H1 (cell line): ENCODE measurements around the gene SNRNP40. TPM values are rescaled to one million over a fixed set of nuclear protein-coding genes. Genes with fewer than 3 reads are reported as not detected.

Experiments
- CTCF ChIA-PET: fragments of 300-600 bp; sonication (Branson Sonifier 250); formaldehyde crosslinking; loops from one replicate; lab custom pipeline; 2021; ENCODE audit not compliant: partially characterized antibody; lab: Charles Lee
- POLR2A ChIA-PET: fragments of 300-600 bp; sonication (Branson Sonifier 250); formaldehyde crosslinking; loops from one replicate; lab custom pipeline; 2021; ENCODE audit warnings: inconsistent platforms; ENCODE audit not compliant: partially characterized antibody; lab: Charles Lee
- DNase-seq, 2 experiments: peaks; one replicate each; pipeline versions ENCODE4 v3.0.0 to v3.0.0-alpha.2; 2010 to 2022; ENCODE audit warnings: low spot score in 2 of 2, low read depth in 1 of 2, mixed read lengths in 1 of 2
- FAIRE-seq: peaks from 2 replicates; lab custom pipeline; 2011; peaks lifted over from hg19 to GRCh38; lab: Jason Lieb, UNC
- H2AFZ ChIP-seq: 2 replicates; pipeline ENCODE4 v1.8.1; 2012; ENCODE audit warnings: low read length, inconsistent platforms
- H2AK5ac ChIP-seq: 2 replicates; pipeline ENCODE4 v1.6.1; 2013; ENCODE audit warnings: low read depth, low read length
- H2BK120ac ChIP-seq: replicated peaks from 2 replicates; pipeline ENCODE3; 2013; ENCODE audit warnings: low read depth, low read length, inconsistent platforms
- H2BK12ac ChIP-seq: 2 replicates; pipeline ENCODE4 v1.6.1; 2013; ENCODE audit warnings: low read depth, low read length
- H2BK15ac ChIP-seq: 2 replicates; pipeline ENCODE4 v1.6.1; 2013; ENCODE audit warnings: low read length
- H2BK20ac ChIP-seq: 2 replicates; pipeline ENCODE4 v1.6.1; 2013; ENCODE audit warnings: low read length
- H2BK5ac ChIP-seq: 2 replicates; pipeline ENCODE4 v1.6.1; 2013; ENCODE audit warnings: low read depth, low read length
- H3K14ac ChIP-seq: 2 replicates; pipeline ENCODE4 v1.6.1; 2013; ENCODE audit warnings: inconsistent platforms; ENCODE audit not compliant: insufficient read length
- H3K18ac ChIP-seq: 2 replicates; pipeline ENCODE4 v1.6.1; 2013; ENCODE audit warnings: low read length; ENCODE audit errors: extremely low read depth
- H3K23ac ChIP-seq: 2 replicates; pipeline ENCODE4 v1.6.1; 2013; ENCODE audit warnings: inconsistent platforms; ENCODE audit not compliant: insufficient read length
- H3K23me2 ChIP-seq: 2 replicates; pipeline ENCODE4 v1.6.1; 2013; ENCODE audit warnings: low read depth, low read length
- H3K27ac ChIP-seq: 2 replicates; pipeline ENCODE4 v1.6.1; 2011; ENCODE audit warnings: low read depth, low read length, inconsistent platforms
- H3K27me3 ChIP-seq, 4 experiments: replicated peaks in 1 of 4; 1 replicate in 1 of 4; 2 replicates in 3 of 4; pipeline versions ENCODE4 v1.6.1 to v1.8.1; 2011 to 2013; ENCODE audit warnings: low read length in 3 of 4, mild to moderate bottlenecking in 3 of 4, inconsistent platforms in 2 of 4, mixed read lengths in 2 of 4, moderate library complexity in 1 of 4; ENCODE audit not compliant: control insufficient read depth in 3 of 4, insufficient read depth in 3 of 4; ENCODE audit errors: extremely low read depth in 1 of 4
- H3K36me3 ChIP-seq, 4 experiments: 2 replicates each; pipeline versions ENCODE4 v1.6.1 to v1.8.1; 2011 to 2013; ENCODE audit warnings: mild to moderate bottlenecking in 4 of 4, low read length in 3 of 4, moderate library complexity in 2 of 4, control low read depth in 1 of 4, inconsistent platforms in 1 of 4; ENCODE audit not compliant: insufficient read depth in 4 of 4, control insufficient read depth in 2 of 4
- H3K4ac ChIP-seq: replicated peaks from 2 replicates; pipeline ENCODE3; 2013; ENCODE audit warnings: low read length, low read depth, mixed read lengths, inconsistent platforms; ENCODE audit not compliant: insufficient read length
- H3K4me1 ChIP-seq, 4 experiments: replicated peaks in 1 of 4; 1 replicate in 1 of 4; 2 replicates in 3 of 4; pipeline versions ENCODE4 v1.6.1 to v1.8.1; 2011 to 2013; ENCODE audit warnings: low read length in 3 of 4, inconsistent platforms in 2 of 4, mixed read lengths in 1 of 4; ENCODE audit not compliant: insufficient read depth in 4 of 4, control insufficient read depth in 3 of 4
- H3K4me2 ChIP-seq, 2 experiments: 2 replicates each; pipeline versions ENCODE4 v1.6.1 to v1.8.1; 2011 to 2013; ENCODE audit warnings: low read depth in 2 of 2, low read length in 2 of 2, control low read depth in 1 of 2, inconsistent platforms in 1 of 2, mild to moderate bottlenecking in 1 of 2; ENCODE audit not compliant: insufficient read depth in 1 of 2
- H3K4me3 ChIP-seq, 4 experiments: fragments of 200-600, 300-600 bp in 1 of 4; sonication (generic), shearing (Covaris generic), sonication (Bioruptor Twin) in 1 of 4; 2 replicates each; pipeline versions ENCODE4 v1.5.1 to v1.8.1; 2011 to 2016; ENCODE audit warnings: low read length in 4 of 4, low read depth in 3 of 4, control low read depth in 2 of 4, inconsistent platforms in 2 of 4, mild to moderate bottlenecking in 2 of 4, mixed read lengths in 1 of 4, moderate library complexity in 1 of 4; ENCODE audit not compliant: insufficient read depth in 2 of 4; ENCODE audit errors: extremely low read depth in 1 of 4
- H3K56ac ChIP-seq: replicated peaks from 2 replicates; pipeline ENCODE3; 2013; ENCODE audit warnings: low read depth, mild to moderate bottlenecking, mixed read lengths, low read length, inconsistent platforms; ENCODE audit not compliant: insufficient read length
- H3K79me1 ChIP-seq: 2 replicates; pipeline ENCODE4 v1.6.1; 2013; ENCODE audit warnings: low read depth, low read length, control low read depth
- H3K79me2 ChIP-seq, 2 experiments: 2 replicates each; pipeline versions ENCODE4 v1.6.1 to v1.8.1; 2012 to 2013; ENCODE audit warnings: low read length in 2 of 2, mild to moderate bottlenecking in 2 of 2, inconsistent platforms in 1 of 2; ENCODE audit not compliant: insufficient read depth in 2 of 2, control insufficient read depth in 1 of 2
- H3K9ac ChIP-seq, 4 experiments: replicated peaks in 1 of 4; 1 replicate in 1 of 4; 2 replicates in 3 of 4; pipeline versions ENCODE4 v1.6.1 to v1.8.1; 2011 to 2013; ENCODE audit warnings: low read depth in 3 of 4, low read length in 3 of 4, control low read depth in 2 of 4, mild to moderate bottlenecking in 2 of 4, moderate library complexity in 2 of 4, inconsistent platforms in 1 of 4; ENCODE audit errors: extremely low read depth in 1 of 4
- H3K9me3 ChIP-seq, 2 experiments: 2 replicates each; pipeline versions ENCODE4 v1.6.1 to v1.8.1; 2012 to 2013; ENCODE audit warnings: mild to moderate bottlenecking in 2 of 2, moderate library complexity in 2 of 2, control low read depth in 1 of 2, inconsistent platforms in 1 of 2, low read depth in 1 of 2, low read length in 1 of 2, mixed read lengths in 1 of 2; ENCODE audit not compliant: insufficient read depth in 2 of 2
- H4K20me1 ChIP-seq, 2 experiments: replicated peaks in 1 of 2; 2 replicates each; pipeline versions ENCODE3 to v1.8.1; 2011 to 2013; ENCODE audit warnings: inconsistent platforms in 2 of 2, low read length in 2 of 2, mild to moderate bottlenecking in 1 of 2; ENCODE audit not compliant: insufficient read depth in 2 of 2, control insufficient read depth in 1 of 2
- H4K5ac ChIP-seq: 2 replicates; pipeline ENCODE4 v1.6.1; 2013; ENCODE audit warnings: low read length, low read depth, mixed read lengths, inconsistent platforms; ENCODE audit not compliant: insufficient read length
- H4K8ac ChIP-seq: 2 replicates; pipeline ENCODE4 v1.8.0; 2013; ENCODE audit warnings: mild to moderate bottlenecking, moderate library complexity, low read length, inconsistent platforms; ENCODE audit not compliant: insufficient read depth; ENCODE audit errors: extremely low read depth
- H4K91ac ChIP-seq: replicated peaks from 2 replicates; pipeline ENCODE3; 2013; ENCODE audit warnings: low read length, mixed read lengths, inconsistent platforms; ENCODE audit not compliant: insufficient read length
- ASH2L ChIP-seq: fragments of 200-600, 300-600 bp; sonication (generic); IDR thresholded peaks from one replicate; pipeline ENCODE4 v1.7.1; 2017; ENCODE audit warnings: low read length
- HDAC6 ChIP-seq: IDR thresholded peaks from one replicate; pipeline ENCODE4 v1.7.1; 2012; ENCODE audit warnings: low read depth, mild to moderate bottlenecking, inconsistent platforms, low read length, moderate library complexity
- KDM4A ChIP-seq: IDR thresholded peaks from one replicate; pipeline ENCODE4 v1.7.1; 2012; ENCODE audit warnings: low read depth, mild to moderate bottlenecking, moderate library complexity, low read length, inconsistent platforms; ENCODE audit not compliant: severe bottlenecking
- POLR2AphosphoS5 ChIP-seq: IDR thresholded peaks from 2 replicates; pipeline ENCODE4 v1.6.1; 2011; ENCODE audit warnings: low read depth, low read length
- POU5F1 ChIP-seq: IDR thresholded peaks from 2 replicates; pipeline ENCODE4 v1.6.1; 2011; ENCODE audit warnings: low read depth, mild to moderate bottlenecking, low read length, moderate library complexity
- SIRT6 ChIP-seq: IDR thresholded peaks from one replicate; pipeline ENCODE4 v1.7.1; 2012; ENCODE audit warnings: low read length, inconsistent platforms
- SP1 ChIP-seq: IDR thresholded peaks from 2 replicates; pipeline ENCODE4 v1.6.1; 2011; ENCODE audit warnings: low read depth, low read length
- TAF1 ChIP-seq: IDR thresholded peaks from 2 replicates; pipeline ENCODE4 v1.6.1; 2011; ENCODE audit warnings: mild to moderate bottlenecking, low read depth, low read length
- WGBS, 2 experiments: shearing (Covaris generic) in 1 of 2; methylation state at CpG; one replicate each; pipeline versions ENCODE4 v1.1.6 to v1.1.7; 2013 to 2015; ENCODE audit warnings: low lambda C conversion rate in 2 of 2, mixed read lengths in 2 of 2, inconsistent platforms in 1 of 2, low coverage in 1 of 2, missing lambda C conversion rate in 1 of 2; ENCODE audit not compliant: insufficient replicate concordance in 2 of 2, insufficient coverage in 1 of 2, insufficient read length in 1 of 2; ENCODE audit errors: extremely low coverage in 1 of 2, missing lambda C conversion rate in 1 of 2; 5-methylcytosine and 5-hydroxymethylcytosine counted together
- polyA plus RNA-seq, 7 experiments: library from polyadenylated mRNA; depleted of rRNA in 3 of 7; stranded (reverse) in 5 of 7; unstranded in 2 of 7; fragments of >200 nt in 5 of 7; fragments of 200-250 nt in 2 of 7; gene quantifications; 1 replicate in 5 of 7; 2 replicates in 1 of 7; 4 replicates in 1 of 7; pipeline versions ENCODE4 v1.2.1 to v1.2.3, GENCODE V29; 2011 to 2013; ENCODE audit warnings: missing spikeins in 2 of 7, mixed read lengths in 2 of 7
- total RNA-seq: library from RNA; stranded (reverse); fragmentation: NEBNext Ultra II Directional; extraction: Animal tissue kit (Norgen Biotek cat#: 25700); gene quantifications from 2 replicates; pipeline ENCODE4 v1.2.1, GENCODE V29; 2021
- TF ChIP-seq, protein P1 (sequence below): IDR thresholded peaks from 2 replicates; pipeline ENCODE4 v1.6.1; 2011; ENCODE audit warnings: low read depth, mild to moderate bottlenecking, low read length; ENCODE audit not compliant: insufficient read depth

The SNRNP40 gene
- total and polyA plus RNA-seq, 2 of the 8 experiments (the other 6 are each of a cell fraction or from before 2014, with no cell fraction given) = 97.4 to 113 TPM

DNA sequence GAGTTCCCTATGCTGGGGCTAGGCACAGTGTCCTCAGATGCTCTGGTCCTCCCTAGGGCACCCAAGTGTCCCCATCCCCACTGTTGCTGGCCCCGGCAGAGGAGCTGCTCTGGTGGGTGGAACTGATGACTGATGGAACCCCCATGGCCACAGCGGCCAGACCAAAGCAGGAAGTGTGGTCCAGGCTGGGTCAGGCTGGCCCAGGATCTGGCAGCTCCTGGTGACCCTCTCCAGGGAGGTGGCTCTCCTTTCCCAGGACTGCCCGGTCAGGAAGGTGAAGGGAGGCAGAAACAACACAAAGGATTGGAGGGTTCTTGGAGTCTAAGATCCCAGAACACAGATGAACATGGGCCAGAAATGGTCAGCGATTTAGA, 58.0 kb downstream of the SNRNP40 start:
- Histone ChIP-seq H3K27me3 (peaks cover 0 to 22% (median 12%) of the 10 kb centered on the region in 4 experiments; a peak in 5 of 7 replicates), H4K5ac (no peak overlapping the region), H3K27ac (no peak overlapping the region), H2BK12ac (0 out of 2 replicates have a peak overlapping the region, but pooled peaks have one; percentile 68), H3K4me3 (peak overlapping the region; percentile 75 to 79 (median 78)), H2BK120ac (no peak overlapping the region), H3K4ac (no peak overlapping the region), H2BK20ac (0 out of 2 replicates have a peak overlapping the region, but pooled peaks have one; percentile 48), H2BK15ac (peak overlapping the region; percentile 92), H3K9ac (peak overlapping the region in 3 of 4 experiments; percentile 60 to 75 (median 63); a peak in 5 of 7 replicates), H3K79me1 (no peaks in the 10 kb centered on the region; the same call in 1 of the 2 replicates), H3K4me1 (peaks cover 5 to 15% (median 6%) of the 10 kb centered on the region in 4 experiments; a peak in 6 of 7 replicates), H2BK5ac (no peak overlapping the region), H3K9me3 (no peaks in the 10 kb centered on the region), H3K36me3 (no peaks in the 10 kb centered on the region), H2AK5ac (0 out of 2 replicates have a peak overlapping the region, but pooled peaks have one; percentile 41), H3K23ac (no peak overlapping the region), H4K20me1 (peaks cover 6 to 7% of the 10 kb centered on the region in 2 experiments), H3K14ac (no peak overlapping the region), H4K91ac (no peak overlapping the region), H3K4me2 (peak overlapping the region; percentile 95), H3K79me2 (peaks cover 0 to 28% of the 10 kb centered on the region in 2 experiments; a peak in 2 of 4 replicates), H3K23me2 (peaks cover 10% of the 10 kb centered on the region), H4K8ac (no peak overlapping the region), H3K18ac (peak overlapping the region; percentile 87; the same call in 1 of the 2 replicates), H2AFZ (peak overlapping the region; percentile 91; the same call in 1 of the 2 replicates), H3K56ac (no peak overlapping the region)
- POLR2A ChIA-PET = interaction anchor here (0.8 to 2.9 kb wide), 3 partner anchors 9 to 26 kb away, joined by 3 to 14 read pairs (median 4); no protein-coding TSS in a partner anchor
- DNase-seq (no peak), FAIRE-seq (no peak)
- WGBS, 2 experiments = 40% methylated on average over 4 of the region's 4 CpGs; no CpG with 5 or more reads in 1 of the 2 experiments
- no peak for TF ChIP-seq KDM4A
- TF ChIP-seq SP1 = no peak
- no peak for TF ChIP-seq HDAC6
- TF ChIP-seq ASH2L = no peak
- TF ChIP-seq TAF1 = no peak
- no peak for TF ChIP-seq SIRT6
- TF ChIP-seq POLR2AphosphoS5 = no peak
- TF ChIP-seq, protein P1, sequence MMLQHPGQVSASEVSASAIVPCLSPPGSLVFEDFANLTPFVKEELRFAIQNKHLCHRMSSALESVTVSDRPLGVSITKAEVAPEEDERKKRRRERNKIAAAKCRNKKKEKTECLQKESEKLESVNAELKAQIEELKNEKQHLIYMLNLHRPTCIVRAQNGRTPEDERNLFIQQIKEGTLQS = no peak
- no peak for TF ChIP-seq POU5F1
- CTCF ChIA-PET = interaction anchor here (1.4 to 2.4 kb wide), 3 partner anchors 15 to 54 kb away, joined by 4 to 11 read pairs (median 7); no protein-coding TSS in a partner anchor
